Gastroesophageal sphincter (tissue), 2 donors: ENCODE results near the gene TP53INP2.

Experiments used
- POLR2A ChIP-seq, 2 donors: fragments of 450-650 bp; IDR thresholded peaks; one replicate each; pipeline ENCODE4 v1.6.1; 2017; ENCODE audit warnings: antibody characterized with exemption in 2 of 2, mild to moderate bottlenecking in 2 of 2, moderate library complexity in 1 of 2
- POLR2AphosphoS5 ChIP-seq: sonication (generic); formaldehyde crosslinking; IDR thresholded peaks from one replicate; pipeline ENCODE4 v1.6.1; 2017; ENCODE audit warnings: antibody characterized with exemption

DNA sequence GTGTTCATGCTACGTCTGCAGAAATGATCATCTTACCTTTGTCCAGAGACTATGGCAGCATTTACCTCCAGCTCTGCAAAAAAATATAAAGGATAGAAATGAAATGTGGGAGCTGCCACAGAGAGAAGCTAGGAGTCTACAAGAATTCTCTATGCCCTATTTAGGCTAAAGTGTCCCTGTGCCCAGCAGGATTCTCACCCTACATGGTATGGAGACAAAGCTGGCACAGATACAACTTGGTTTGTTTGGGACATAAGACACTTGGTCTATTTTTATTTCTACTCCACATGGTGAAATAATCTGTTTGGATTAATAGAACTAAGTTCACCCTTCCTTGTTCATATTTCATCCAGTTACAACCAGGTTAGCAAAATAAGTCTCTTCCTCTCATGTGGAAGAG lies 28.4 kb downstream of the TP53INP2 start:
- TF ChIP-seq POLR2A (IDR thresholded peaks at IDR 0.05) (no peak), POLR2AphosphoS5 (no peak)
